Natural killer cell (primary cell): ENCODE results near the gene GPX4. TPM values are rescaled to one million over a fixed set of nuclear protein-coding genes. Genes with fewer than 3 reads are reported as not detected.
"Not testable (repeated sequence)": the region's sequence is repeated elsewhere in the genome, so short reads cannot be mapped to it uniquely, and the experiment has no call there.

Experiments
- ATAC-seq, 3 donors: fragments of 150-1000 bp in 2 of 3; fragments of 200-7000 bp in 1 of 3; cut with Tn5 transposase; 1 replicate in 1 of 3; 2 replicates in 2 of 3; pipeline ENCODE4 v1.10.0; 2021; ENCODE audit warnings: mild to moderate bottlenecking in 2 of 3, moderate library complexity in 2 of 3
- DNase-seq, 2 donors: peaks; one replicate each; pipeline versions ENCODE4 v3.0.0 to v3.0.0-alpha.2; 2013 to 2021; ENCODE audit warnings: mixed read lengths in 1 of 2
- H3K27ac ChIP-seq: one replicate; pipeline ENCODE4 v1.5.1; 2013; ENCODE audit warnings: mild to moderate bottlenecking, low read length
- H3K27me3 ChIP-seq: one replicate; pipeline ENCODE4 v1.6.1; 2013; ENCODE audit warnings: low read length; ENCODE audit not compliant: control insufficient read depth, insufficient read depth
- H3K36me3 ChIP-seq: one replicate; pipeline ENCODE4 v1.6.1; 2013; ENCODE audit warnings: low read length; ENCODE audit not compliant: control insufficient read depth, insufficient read depth
- H3K4me1 ChIP-seq: one replicate; pipeline ENCODE4 v1.6.1; 2013; ENCODE audit warnings: low read length; ENCODE audit not compliant: control insufficient read depth, insufficient read depth
- H3K4me3 ChIP-seq: one replicate; pipeline ENCODE4 v1.5.1; 2013; ENCODE audit warnings: low read length
- H3K9me3 ChIP-seq: one replicate; pipeline ENCODE4 v1.6.1; 2013; ENCODE audit warnings: low read length; ENCODE audit not compliant: control insufficient read depth, insufficient read depth
- H3K27ac Mint-ChIP-seq, 2 donors: one replicate each; pipeline ENCODE4 v1.8.0; 2022; ENCODE audit warnings: mild to moderate bottlenecking in 2 of 2, mixed read lengths in 2 of 2, moderate library complexity in 1 of 2
- H3K27me3 Mint-ChIP-seq, 2 donors: one replicate each; pipeline ENCODE4 v1.8.0; 2022; ENCODE audit warnings: low read depth in 2 of 2, mixed read lengths in 2 of 2
- H3K36me3 Mint-ChIP-seq: one replicate; pipeline ENCODE4 v1.8.0; 2022; ENCODE audit warnings: mixed read lengths
- H3K4me1 Mint-ChIP-seq, 2 donors: one replicate each; pipeline ENCODE4 v1.8.0; 2022; ENCODE audit warnings: mixed read lengths in 2 of 2
- H3K4me3 Mint-ChIP-seq: one replicate; pipeline ENCODE4 v1.8.0; 2022; ENCODE audit warnings: mild to moderate bottlenecking, moderate library complexity, mixed read lengths
- H3K9me3 Mint-ChIP-seq, 2 donors: one replicate each; pipeline ENCODE4 v1.8.0; 2022; ENCODE audit warnings: mixed read lengths in 2 of 2
- CTCF ChIP-seq: fragments of 200-600 bp; IDR thresholded peaks from one replicate; pipeline ENCODE4 v1.8.0; 2022; ENCODE audit warnings: antibody characterized with exemption
- WGBS: methylation state at CpG from one replicate; pipeline ENCODE4 v1.1.7; 2013; ENCODE audit warnings: missing lambda C conversion rate; ENCODE audit not compliant: insufficient coverage; 5-methylcytosine and 5-hydroxymethylcytosine counted together
- intact Hi-C: fragments of 100-400 bp; cut with micrococcal nuclease; formaldehyde crosslinking; loops from one replicate; pipeline ENCODE4 v1.14.2; 2022
- total RNA-seq, 4 donors: library from RNA; stranded (reverse); fragments of 120-200 nt in 1 of 4; gene quantifications; one replicate each; pipeline versions ENCODE4 v1.2.3 to v1.2.4, GENCODE V29; 2013 to 2022

GPX4 gene
- total RNA-seq, 3 donors from 2014 or later (not counting 1 experiment from before 2014, with no cell fraction given) = 108 to 126 (median 121) TPM

- Histone ChIP-seq H3K27me3 (no peaks in the 10 kb centered on the region), H3K4me3 (no peak overlapping the region), H3K27ac (no peak overlapping the region), H3K36me3 (peaks cover 43% of the 10 kb centered on the region), H3K4me1 (peaks cover 13% of the 10 kb centered on the region), H3K9me3 (no peaks in the 10 kb centered on the region)
- Mint-ChIP-seq H3K9me3 (no peaks in the 10 kb centered on the region), H3K36me3 (no peaks in the 10 kb centered on the region), H3K4me3 (no peak overlapping the region), H3K27ac (no peak overlapping the region), H3K4me1 (no peaks in the 10 kb centered on the region), H3K27me3 (no peaks in the 10 kb centered on the region)
- WGBS = 92% methylated on average over 70 of the region's 71 CpGs
- no peak for TF ChIP-seq CTCF
- ATAC-seq = no peak
- DNase-seq = no peak
- intact Hi-C loops = loop anchor here (5.0 kb wide), 1 partner anchor 80 kb away; no protein-coding TSS in a partner anchor
Observed at GRCh38 chr19:1112268-1113029, 8.7 kb downstream of the GPX4 start.

- no peaks in the 10 kb centered on the region for H3K36me3 Mint-ChIP-seq
- intact Hi-C loops = loop anchor here (5.0 kb wide), 1 partner anchor 79 kb away; no protein-coding TSS in a partner anchor
- no peak overlapping the region for H3K4me3 Mint-ChIP-seq
- Histone ChIP-seq H3K4me1 (peaks cover 13% of the 10 kb centered on the region), H3K27me3 (no peaks in the 10 kb centered on the region), H3K4me3 (no peak overlapping the region), H3K9me3 (no peaks in the 10 kb centered on the region), H3K27ac (no peak overlapping the region), H3K36me3 (peaks cover 50% of the 10 kb centered on the region)
- H3K4me1 Mint-ChIP-seq = no peaks in the 10 kb centered on the region
- ATAC-seq = peak; percentile 89 to 98 (median 96)
- H3K27me3 Mint-ChIP-seq = no peaks in the 10 kb centered on the region
- H3K27ac Mint-ChIP-seq = peak overlapping the region in 1 of 2 donors; percentile 60
- DNase-seq = peak; percentile 86 to 91
- peak; percentile 91 for TF ChIP-seq CTCF
- 45% methylated on average over 44 of the region's 44 CpGs for WGBS
- H3K9me3 Mint-ChIP-seq = no peaks in the 10 kb centered on the region
Observed at GRCh38 chr19:1113030-1113985, 9.5 kb downstream of the GPX4 start.

- Histone ChIP-seq H3K4me1 (peaks cover 13% of the 10 kb centered on the region), H3K27ac (no peak overlapping the region), H3K36me3 (peaks cover 56% of the 10 kb centered on the region), H3K27me3 (no peaks in the 10 kb centered on the region), H3K4me3 (no peak overlapping the region), H3K9me3 (no peaks in the 10 kb centered on the region)
- Mint-ChIP-seq H3K27me3 (no peaks in the 10 kb centered on the region), H3K9me3 (no peaks in the 10 kb centered on the region), H3K36me3 (no peaks in the 10 kb centered on the region), H3K27ac (peak overlapping the region in 1 of 2 donors; percentile 60), H3K4me1 (no peaks in the 10 kb centered on the region), H3K4me3 (no peak overlapping the region)
- DNase-seq = peak in 1 of 2 donors; percentile 27
- no peak for ATAC-seq
- no peak for TF ChIP-seq CTCF
- intact Hi-C loops = loop anchor here (5.0 kb wide), 1 partner anchor 78 kb away; no protein-coding TSS in a partner anchor
- 96% methylated on average over 25 of the region's 25 CpGs for WGBS
Observed at GRCh38 chr19:1113986-1114483, 10.2 kb downstream of the GPX4 start.

- peaks cover 61% of the 10 kb centered on the region for H3K36me3 ChIP-seq
- H3K9me3 ChIP-seq, H3K4me3 ChIP-seq, H3K27me3 Mint-ChIP-seq, H3K9me3 Mint-ChIP-seq, DNase-seq, H3K27ac Mint-ChIP-seq, H3K27me3 ChIP-seq, H3K4me1 Mint-ChIP-seq, H3K36me3 Mint-ChIP-seq, H3K27ac ChIP-seq, ATAC-seq, H3K4me3 Mint-ChIP-seq: not testable (repeated sequence)
- WGBS = 90% methylated on average over 8 of the region's 9 CpGs
- H3K4me1 ChIP-seq = peaks cover 13% of the 10 kb centered on the region
- intact Hi-C loops = loop anchor here (5.0 kb wide), 1 partner anchor 78 kb away; no protein-coding TSS in a partner anchor
Observed at GRCh38 chr19:1114728-1115127, 10.9 kb downstream of the GPX4 start.
